Stimulated activated CD4-positive, alpha-beta T cell treated with anti-CD3 and anti-CD28 coated beads, Interleukin-1b, Interleukin-23, amount 100 ng/mL, for 24 hours (primary cell): ENCODE data around the gene CLIP2.
"Not testable (repeated sequence)": the region's sequence is repeated elsewhere in the genome, so short reads cannot be mapped to it uniquely, and the experiment has no call there.

Source experiments
- DNase-seq, 4 experiments: peaks; one replicate each; pipeline ENCODE4 v3.0.0-alpha.2; 2020; ENCODE audit warnings: low read depth in 4 of 4, low spot score in 1 of 4

The CLIP2 gene

DNA sequence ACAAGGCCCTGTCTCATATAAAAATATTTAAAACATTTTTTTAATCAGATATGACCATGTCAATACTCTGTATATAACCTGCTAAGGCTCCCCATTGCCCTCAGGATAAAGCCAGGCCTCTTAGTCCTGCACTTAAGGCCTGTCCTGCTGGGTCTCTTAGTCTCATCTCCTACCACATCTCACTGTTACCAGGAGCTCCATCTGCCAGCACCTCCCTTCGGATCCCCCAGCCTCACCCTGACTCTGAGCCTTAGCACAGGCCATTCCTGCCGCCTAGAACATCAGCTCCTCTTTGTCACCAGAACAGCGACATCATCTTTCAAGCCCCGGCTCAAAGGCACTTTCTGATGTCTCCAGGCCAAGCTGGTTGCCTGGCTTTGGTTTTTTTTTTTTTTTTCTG is 138.8 kb downstream of the CLIP2 start:
- no peak for DNase-seq

DNA sequence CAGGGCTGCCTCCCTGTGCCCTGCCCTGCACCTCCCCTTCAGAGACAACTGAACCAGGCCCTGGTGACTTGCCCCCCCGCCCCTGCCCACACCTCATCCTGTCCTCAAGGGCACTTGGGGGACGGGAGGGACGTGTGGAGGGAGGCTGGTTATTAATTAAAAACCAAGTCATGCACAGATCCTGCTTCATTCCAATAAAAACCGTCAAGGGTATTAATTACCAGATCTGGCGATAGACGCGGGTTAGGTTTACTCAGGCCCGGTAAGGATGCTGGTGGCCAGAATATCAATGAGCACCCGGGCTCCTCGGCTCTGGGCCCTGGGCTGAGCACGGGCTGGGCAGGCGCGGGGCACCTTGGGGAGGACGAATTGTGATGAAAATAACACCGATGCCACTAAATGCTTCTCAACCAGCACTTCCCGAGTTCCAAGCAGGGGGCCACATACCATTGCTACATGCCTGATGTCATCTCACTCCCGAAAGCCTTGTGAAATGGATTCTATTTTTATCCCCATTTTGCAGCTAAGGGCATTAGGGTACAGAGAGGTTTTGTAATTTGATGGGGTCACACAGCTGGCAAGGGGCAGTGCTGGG is 140.0 kb downstream of the CLIP2 start:
- DNase-seq: no peak

DNA sequence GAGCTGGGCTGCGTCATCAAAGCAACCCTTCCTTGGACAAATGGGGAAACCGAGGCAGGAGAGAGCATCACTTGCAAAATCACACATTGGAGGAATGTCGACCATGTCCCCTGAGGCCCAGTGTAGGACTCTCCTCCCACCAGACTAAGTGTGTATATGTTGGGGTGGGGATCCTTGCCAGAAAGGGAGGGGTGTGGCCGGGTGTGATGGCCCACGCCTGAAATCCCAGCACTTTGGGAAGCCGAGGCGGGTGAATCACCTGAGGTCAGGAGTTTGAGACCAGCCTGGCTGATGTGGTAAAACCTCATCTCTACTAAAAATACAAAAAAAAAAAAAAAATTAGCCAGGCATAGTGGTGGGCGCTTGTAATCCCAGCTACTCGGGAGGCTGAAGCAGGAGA is 141.2 kb downstream of the CLIP2 start:
- DNase-seq: not testable (repeated sequence)

DNA sequence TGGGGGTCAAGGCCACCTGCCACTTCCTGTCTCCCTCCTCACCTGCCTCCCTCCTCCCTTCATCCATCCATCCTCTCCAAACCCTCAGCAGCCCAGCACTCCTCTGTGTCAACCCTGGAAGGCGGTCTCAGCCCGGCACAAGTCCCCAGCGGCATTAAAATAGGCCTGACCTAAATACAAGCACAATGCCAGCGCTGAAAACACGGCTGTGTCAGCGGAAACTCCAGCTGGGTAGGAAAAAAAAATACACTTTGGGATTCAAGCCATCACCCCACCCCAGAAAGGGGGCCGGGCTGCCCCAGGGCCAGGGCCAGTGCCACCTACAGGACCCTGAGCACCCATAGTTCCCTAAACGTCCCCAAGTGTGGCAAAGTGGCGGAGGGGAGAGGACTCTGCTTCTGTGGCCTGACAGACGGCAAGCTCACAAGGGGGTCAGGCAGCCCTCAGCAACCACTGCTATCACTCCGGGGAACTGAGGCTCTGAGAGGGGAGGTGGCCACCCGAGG is 141.8 kb downstream of the CLIP2 start:
- DNase-seq: no peak

DNA sequence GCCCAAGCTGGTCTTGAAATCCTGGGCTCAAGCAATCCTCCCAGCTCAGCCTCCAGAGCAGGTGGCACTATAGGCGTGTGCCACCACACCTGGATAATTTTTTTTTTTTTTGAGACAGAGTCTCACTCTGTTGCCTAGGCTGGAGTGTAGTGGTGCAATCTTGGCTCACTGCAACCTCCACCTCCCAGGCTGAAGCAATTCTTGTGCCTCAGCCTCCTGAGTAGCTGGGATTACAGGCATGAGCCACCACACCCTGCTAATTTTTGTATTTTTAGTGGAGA is 148.0 kb downstream of the CLIP2 start:
- DNase-seq: not testable (repeated sequence)

DNA sequence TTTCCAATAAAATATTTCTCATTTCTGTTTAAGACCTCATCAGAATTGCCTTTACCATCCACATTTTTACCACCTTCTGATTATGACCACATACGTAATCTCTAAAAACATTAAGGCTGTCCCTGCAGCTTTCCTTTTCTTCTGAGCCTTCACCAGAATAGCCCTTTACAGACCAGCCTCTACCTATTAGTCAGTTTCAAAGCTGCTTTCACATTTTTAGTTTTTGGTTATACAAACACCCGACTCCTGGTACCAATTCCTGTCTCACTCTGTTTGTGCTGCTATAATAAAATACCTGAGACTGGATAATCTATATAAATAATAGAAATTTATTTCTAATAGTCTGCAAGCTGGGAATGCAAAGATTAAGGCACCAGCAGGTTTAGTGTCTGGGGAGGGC is 149.1 kb downstream of the CLIP2 start:
- DNase-seq: no peak

DNA sequence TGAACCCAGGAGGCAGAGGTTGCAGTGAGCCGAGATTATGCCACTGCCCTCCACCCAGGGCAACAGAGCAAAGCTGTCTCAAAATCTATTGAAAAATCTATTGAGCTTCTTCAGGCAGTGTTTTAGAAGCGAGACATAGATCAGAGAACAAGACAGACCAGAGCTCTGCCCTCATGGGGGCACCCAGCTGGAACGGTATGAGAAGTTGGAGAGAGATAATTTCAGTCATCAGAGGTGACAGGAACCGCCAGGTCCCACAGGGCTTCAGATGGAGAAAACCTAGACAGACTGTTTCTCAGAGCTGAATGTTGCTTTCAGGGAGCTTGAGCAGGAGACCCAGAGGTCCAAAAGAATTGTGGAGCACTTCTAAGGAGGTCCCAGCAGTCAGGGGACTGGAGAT is 150.3 kb downstream of the CLIP2 start:
- no peak for DNase-seq

DNA sequence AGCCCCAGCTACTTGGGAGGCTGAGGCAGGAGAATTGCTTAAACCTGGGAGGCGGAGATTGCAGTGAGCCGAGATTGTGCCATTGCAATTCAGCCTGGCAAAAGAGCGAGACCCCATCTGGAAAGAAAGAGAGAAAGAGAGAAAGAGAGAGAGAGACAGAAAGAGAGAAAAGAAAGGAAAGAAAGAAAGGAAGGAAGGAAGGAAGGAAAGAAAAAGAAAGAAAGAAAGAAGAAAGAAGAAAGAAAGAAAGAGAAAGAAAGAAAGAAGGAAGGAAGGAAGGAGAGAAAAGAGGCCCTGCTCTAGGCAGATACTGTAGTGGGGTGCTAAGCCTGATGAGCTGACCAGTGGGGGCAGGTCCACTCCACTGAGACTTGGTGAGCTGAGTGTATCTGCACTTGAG is 150.9 kb downstream of the CLIP2 start:
- DNase-seq: not testable (repeated sequence)

DNA sequence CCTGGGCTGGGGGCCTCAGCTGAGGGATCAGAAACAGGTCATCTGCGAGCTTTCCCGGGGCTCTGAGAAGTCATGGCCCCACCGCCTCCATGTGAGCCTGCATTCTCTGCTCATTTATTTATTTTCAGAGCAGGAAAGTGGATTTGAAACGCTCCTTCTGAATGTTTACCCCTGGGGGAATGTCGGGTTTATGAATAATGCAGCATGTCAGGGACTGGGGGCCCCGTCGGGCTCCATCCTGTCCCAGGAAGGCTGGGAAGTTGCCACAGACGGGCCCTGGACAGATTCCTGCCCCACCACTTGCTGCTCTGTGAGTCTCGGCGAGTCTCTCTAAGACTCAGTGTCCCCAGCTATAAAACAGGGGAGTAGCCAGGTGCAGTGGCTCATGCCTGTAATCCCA is 152.6 kb downstream of the CLIP2 start:
- DNase-seq: no peak

DNA sequence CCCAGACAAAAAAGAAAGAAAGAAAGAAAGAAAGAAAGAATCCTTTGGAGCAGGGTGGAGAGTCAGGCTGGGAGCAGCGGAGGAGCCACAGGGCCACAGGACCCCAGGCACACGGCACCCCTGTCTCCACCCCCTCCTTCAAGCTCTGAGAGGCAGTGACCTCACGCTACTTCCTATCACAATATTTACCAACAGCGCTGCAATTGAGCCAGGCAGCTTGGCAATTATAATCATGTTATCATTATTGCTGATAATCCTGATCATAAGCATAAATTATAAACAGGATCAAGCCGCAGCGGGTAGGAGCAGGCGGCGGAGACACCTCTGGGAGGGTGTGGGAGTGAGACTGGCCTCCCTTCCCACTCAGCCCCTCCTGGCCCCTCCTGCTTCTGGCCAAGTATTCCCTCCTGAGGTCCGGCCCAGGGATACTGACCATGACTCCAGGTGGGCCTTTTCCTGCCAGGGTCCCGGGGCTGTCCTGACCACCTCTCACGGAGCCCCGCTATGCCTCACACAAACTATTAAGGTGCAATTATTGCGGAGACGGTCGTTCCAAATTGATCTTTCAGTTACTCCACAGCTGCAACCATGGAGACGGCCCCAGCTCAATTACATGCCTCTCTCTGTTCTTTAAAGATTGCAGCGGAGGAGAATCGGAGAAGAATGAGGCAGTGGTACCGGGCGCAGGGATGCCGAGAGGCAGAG is 154.5 kb downstream of the CLIP2 start:
- DNase-seq: no peak

DNA sequence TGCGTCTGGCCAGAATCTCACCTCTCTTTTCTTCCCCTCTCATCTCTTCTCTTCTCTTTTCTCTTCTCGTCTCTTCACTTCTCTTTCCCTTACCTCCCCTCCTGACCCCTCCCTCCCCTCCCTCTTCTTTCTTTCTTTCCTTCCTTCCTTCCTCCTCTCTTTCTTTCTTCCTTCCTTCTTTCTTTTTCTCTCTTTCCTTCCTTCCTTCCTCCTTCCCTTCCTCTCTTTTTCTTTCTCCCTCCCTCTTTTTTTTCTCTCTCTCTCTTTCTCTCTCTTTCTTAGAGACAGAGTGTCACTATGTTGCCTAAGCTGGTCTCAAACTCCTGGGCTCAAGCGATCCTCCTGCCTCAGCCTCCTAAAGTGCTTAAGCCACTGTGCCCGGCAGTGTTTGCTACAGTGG is 159.9 kb downstream of the CLIP2 start:
- DNase-seq: no peak

DNA sequence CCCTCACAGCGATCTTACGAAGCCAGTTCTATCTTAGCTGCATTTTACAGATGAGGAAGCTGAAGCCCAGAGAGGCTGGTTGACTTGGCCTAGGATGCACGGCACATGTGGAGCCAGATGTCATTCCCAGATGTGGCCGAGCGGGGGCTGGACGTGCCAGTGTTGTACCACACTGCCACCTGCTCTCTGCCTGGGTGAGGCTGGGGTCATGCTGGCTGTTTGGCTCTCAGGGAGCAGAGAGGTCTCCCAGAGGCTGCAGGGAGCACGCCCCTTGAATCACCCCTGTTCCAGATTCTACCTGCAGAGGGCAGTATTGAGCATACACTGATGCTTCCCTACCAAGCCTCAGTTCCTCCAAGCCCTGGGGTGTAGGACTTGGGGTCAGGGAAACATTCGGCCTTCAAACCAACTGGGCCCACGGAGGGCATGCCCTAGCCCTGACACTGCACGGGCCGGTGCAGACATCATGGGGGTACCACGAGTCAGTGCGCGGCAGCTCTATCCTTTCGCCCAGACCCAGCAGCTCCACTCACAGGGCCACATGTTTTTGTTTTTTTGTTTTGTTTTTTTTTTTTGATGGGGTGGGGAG is 160.7 kb downstream of the CLIP2 start:
- DNase-seq: peak; percentile 51 to 70 (median 56)

DNA sequence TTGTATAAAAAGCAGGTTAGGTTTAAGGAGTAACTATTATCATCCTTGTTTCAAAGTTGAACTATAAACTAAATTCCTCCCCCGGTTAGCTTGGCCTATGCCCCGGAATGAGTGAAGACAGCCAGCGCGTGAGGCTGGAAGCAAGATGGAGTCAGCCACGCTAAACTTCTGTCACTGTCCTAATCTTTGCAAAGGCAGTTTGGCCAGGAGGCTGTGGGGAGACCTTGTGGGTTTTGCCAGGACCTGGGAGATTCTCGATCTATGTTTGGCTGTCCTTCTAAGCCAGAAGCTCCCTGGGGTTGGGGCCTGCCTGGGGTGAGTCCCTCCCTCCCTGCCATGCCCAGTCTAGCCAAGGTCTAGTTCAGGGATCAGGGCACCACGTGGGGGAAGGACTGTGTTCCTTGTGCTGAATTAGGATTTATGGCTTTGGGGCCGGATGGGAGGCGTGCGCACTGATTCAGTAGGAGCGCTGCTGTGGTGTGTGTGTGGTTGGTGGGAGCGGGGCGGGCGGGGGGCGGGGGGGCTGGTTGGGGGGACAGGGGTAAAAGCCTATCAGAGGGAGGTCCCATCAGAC is 163.6 kb downstream of the CLIP2 start:
- no peak for DNase-seq

DNA sequence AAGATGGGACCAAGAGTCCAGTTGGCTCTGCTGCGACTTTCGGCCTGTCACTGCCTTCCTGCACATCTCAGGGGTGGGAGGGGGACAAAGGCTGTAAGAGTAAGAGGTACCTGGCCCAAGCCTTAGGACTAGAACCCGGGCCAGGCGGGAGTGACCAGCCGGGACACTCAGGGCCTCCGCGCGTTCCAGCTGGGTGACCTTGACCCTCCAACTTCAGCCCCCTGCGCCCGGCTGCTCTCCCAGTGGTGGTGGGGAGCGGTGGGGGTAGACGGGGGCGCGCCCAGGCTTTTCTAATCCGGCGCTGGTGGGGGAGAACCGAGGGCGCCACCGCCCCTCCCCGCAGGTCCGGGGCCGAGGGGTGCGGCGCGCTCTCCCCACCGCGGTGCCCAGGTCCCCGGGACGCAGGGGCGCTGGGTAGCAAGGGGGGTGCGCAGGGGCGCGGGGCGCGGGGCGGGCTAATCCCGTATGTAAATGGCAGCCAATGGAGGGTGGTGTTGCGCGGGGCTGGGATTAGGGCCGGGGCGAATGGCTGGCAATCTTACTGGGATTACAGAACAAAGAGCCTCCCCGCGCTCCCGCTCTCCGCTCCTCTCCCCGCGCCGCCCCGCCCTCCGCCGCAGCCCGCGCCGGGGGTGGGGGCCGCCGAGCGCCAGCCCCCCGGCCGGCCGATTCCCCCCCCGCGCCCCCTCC is 164.3 kb downstream of the CLIP2 start, which contains the start of gene GTF2IRD1:
TSS of gene GTF2IRD1 (plus strand) at position 585 of the 690 bp plus-strand sequence. CDS start 54,175 bp downstream, outside the sequence.
- peak in 2 of 4 experiments; percentile 37 to 46 for DNase-seq

DNA sequence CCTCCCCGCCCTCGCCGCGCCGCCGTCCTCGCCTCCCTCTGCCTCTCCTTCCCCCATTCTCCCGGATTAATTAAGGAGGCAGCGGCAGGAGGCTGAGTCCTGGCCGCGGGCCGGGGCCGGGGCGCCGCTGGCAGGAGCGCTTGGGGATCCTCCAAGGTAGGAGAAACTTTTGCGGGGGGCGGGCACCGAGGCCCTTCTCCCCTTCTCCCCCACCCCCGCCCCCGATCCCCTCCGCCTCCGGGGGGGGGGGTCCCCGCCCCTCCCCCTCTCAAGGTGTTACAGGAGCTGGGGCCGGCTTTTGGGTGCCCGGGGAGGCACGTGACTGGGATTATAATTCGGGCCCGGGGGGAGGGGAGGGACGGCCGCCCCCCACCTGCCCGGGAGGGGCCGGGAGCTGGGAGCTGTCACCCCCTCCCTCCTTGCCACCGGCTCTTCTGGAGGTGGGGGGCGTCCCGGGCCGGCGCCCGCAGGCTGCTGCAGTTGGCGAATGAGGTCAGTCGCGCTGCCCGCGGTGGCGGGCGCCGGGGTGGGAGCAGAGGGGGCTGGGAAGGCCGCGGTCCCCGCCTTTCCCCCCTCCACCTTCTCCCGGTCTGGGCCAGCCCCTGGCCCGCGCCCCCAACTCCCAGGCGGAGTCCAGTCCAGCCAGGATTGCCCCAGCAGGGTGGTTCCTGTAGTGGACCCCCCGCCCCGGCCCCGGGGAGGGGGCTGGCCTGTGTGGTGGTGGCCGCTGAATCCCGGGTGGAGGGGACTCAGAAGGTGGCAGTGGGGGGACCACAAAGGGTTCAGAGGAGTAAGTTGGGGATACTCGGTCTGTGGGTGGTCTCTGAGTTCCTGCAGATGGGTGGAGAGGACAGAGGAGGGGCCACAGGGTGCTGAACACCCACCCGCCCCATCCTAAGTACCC is 165.1 kb downstream of the CLIP2 start:
- no peak for DNase-seq

DNA sequence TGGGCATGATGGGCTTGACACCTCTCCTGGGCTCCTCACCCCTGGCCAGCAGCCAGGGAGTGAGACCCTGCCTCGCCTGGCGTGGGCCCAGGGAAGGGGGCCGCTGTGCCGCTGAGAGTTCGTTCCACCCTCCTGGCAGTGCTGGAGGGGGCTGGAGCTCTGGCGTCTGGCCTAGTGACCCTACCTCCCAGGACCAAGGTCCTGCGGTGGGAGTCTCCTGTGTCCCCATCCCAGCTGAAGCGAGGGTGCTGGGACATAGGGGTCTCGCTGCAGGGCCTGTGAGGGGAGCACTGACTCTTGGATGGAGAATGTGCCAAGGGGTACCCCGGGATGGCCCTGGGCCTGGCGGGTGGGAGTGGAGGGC is 165.7 kb downstream of the CLIP2 start:
- no peak for DNase-seq

DNA sequence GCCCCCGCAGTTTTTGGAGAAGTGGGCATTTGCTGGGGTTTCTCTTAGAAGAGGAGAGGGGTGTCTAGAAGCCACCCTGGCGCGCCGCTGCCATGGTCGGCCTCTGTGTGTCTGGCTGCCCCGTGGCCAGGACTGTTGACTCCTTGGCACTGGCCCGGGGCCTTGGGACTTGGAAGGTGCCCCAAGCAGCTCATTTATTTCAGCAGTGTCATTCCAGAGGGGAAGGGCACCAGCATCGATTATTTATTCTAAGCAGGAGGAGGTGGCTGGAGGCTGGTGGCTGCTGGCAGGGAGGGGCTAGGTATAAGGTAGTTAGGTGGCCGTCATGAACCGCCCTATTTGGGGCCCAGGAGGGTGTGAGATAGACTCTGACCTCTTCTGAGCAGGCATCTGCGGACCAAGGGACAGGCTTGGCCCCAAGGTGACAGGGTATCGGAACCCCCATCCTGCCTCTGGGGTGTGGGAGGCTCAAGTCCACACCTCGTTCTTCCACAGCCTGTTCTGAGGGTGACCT is 166.1 kb downstream of the CLIP2 start:
- DNase-seq: no peak
